GM23248 (cell line): ENCODE measurements around the gene HEG1.

ENCODE experiments used
- EZH2 ChIP-seq: fragments of 200-600 bp; sonication (generic); IDR thresholded peaks from 2 replicates; pipeline ENCODE4 v1.6.1; 2018; ENCODE audit warnings: antibody characterized with exemption, mild to moderate bottlenecking; ENCODE audit not compliant: insufficient read depth, poor library complexity, severe bottlenecking
- EZH2phosphoT487 ChIP-seq: fragments of 200-600 bp; sonication (generic); IDR thresholded peaks from 2 replicates; pipeline ENCODE4 v1.6.1; 2018; ENCODE audit warnings: antibody characterized with exemption, moderate library complexity, mild to moderate bottlenecking, low read depth; ENCODE audit not compliant: insufficient read depth

DNA sequence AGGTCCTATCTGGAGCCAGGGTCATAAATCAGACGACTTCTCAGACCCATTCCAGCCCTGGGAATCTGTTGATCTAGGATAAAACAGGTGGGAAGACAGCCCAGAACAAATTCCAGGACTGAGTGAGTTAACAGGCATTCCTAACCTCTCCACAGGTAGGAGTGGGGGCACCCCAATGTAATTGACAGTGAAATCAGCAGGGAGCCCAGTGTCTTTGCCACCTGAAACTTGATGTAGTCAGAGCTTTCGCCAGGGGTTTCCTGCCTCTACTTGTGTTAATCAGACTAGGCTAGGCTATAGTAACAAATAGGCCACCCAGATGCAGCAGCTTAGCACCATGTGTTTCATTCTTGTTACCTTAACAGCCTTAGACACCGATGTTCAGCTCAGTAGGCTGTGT, 2.7 kb upstream of the HEG1 start:
- no peak for TF ChIP-seq EZH2phosphoT487
- no peak for TF ChIP-seq EZH2
